Cardiac fibroblast (primary cell): Measurements from ENCODE around the gene TET1.
"Not testable (repeated sequence)": the region's sequence is repeated elsewhere in the genome, so short reads cannot be mapped to it uniquely, and the experiment has no call there.

ENCODE experiments used
- DNase-seq, 2 donors: peaks; one replicate each; pipeline versions ENCODE4 v3.0.0 to v3.0.0-alpha.2; 2010; ENCODE audit warnings: low read depth in 2 of 2
- H3K4me3 ChIP-seq, 2 donors: replicated peaks in 1 of 2; 1 replicate in 1 of 2; 2 replicates in 1 of 2; pipeline ENCODE4 v1.5.1; 2011; ENCODE audit warnings: low read depth in 2 of 2, low read length in 2 of 2, mild to moderate bottlenecking in 2 of 2, moderate library complexity in 1 of 2
- TF ChIP-seq, protein P1 (sequence below): IDR thresholded peaks from one replicate; pipeline ENCODE4 v1.5.1; 2011; ENCODE audit warnings: low read depth, mild to moderate bottlenecking, low read length, inconsistent platforms

The TET1 gene

DNA sequence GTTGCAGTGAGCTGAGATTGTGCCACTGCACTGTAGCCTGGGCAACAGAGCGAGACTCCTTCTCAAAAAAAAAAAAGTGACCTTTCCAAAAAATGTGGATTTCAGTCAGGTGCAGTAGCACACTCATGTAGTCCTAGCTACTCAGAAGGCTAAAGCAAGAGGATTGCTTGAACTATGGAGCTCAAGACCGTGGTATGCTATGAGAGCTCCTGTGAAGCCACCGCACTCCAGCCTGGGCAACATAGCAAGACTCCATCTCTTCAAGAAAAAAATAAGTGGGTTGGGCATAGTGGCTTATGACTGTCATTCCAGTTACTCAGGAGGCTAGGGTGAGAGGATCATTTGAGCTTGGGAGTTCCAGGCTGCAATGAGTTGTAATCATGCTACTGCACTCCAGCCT, 51.1 kb downstream of the TET1 start:
- DNase-seq: no peak
- no peak overlapping the region for H3K4me3 ChIP-seq
- TF ChIP-seq, protein P1, sequence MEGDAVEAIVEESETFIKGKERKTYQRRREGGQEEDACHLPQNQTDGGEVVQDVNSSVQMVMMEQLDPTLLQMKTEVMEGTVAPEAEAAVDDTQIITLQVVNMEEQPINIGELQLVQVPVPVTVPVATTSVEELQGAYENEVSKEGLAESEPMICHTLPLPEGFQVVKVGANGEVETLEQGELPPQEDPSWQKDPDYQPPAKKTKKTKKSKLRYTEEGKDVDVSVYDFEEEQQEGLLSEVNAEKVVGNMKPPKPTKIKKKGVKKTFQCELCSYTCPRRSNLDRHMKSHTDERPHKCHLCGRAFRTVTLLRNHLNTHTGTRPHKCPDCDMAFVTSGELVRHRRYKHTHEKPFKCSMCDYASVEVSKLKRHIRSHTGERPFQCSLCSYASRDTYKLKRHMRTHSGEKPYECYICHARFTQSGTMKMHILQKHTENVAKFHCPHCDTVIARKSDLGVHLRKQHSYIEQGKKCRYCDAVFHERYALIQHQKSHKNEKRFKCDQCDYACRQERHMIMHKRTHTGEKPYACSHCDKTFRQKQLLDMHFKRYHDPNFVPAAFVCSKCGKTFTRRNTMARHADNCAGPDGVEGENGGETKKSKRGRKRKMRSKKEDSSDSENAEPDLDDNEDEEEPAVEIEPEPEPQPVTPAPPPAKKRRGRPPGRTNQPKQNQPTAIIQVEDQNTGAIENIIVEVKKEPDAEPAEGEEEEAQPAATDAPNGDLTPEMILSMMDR: no peak

DNA sequence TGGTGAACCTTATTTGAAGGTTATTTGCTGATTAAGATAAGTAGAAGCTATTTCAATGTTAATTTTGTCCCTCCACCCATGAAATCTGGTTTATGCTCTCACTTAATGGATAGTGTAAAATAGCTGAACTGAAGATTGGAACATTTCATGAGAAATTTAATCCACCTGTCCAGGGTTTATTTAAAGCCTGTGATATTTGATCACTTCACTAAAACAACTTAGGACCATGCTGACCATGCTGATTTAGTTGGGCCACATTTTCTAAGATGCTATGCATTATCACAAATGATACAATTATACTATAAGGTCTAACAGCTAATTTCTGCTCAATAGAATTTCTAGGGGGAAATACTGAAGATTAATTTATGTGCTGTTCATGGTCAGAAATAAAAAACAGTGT, 53.8 kb downstream of the TET1 start:
- DNase-seq, H3K4me3 ChIP-seq: not testable (repeated sequence)

DNA sequence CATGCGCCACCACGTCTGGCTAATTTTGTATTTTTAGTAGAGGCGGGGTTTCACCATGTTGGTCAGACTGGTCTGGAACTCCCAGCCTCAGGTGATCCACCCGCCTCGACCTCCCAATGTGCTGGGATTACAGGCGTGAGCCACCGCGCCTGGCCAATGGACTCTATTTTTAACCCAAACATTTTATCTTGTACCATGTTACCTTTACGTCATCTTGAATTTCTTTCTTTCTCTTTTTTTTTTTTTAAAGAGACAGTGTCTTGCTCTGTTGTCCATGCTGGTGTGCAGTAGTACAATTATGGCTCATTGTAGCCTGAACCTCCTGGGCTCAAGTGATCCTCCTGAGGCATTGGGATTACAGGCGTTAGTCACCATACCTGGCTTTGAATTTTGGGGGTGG, 57.6 kb downstream of the TET1 start:
- not testable (repeated sequence) for DNase-seq, H3K4me3 ChIP-seq

DNA sequence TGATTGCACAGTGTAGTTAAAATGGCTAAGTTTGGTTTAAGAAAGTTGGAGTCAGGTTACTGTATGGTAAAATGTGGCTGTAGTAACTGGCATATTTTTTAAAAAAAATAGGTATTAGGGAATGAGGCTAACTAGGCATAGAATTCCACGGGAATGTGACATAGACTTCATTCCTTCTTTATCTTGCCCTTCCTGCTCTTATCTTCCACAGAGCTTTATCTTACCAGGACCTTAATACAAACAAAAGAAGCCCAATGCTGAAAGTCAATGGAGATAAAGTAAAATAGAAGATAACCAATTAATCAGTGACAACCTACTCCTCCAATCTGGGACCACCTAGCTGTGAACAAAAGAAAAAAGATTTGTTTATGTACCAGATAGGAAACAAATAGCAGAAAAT, 58.1 kb downstream of the TET1 start:
- DNase-seq: no peak
- TF ChIP-seq, protein P1: no peak
- H3K4me3 ChIP-seq: no peak overlapping the region

DNA sequence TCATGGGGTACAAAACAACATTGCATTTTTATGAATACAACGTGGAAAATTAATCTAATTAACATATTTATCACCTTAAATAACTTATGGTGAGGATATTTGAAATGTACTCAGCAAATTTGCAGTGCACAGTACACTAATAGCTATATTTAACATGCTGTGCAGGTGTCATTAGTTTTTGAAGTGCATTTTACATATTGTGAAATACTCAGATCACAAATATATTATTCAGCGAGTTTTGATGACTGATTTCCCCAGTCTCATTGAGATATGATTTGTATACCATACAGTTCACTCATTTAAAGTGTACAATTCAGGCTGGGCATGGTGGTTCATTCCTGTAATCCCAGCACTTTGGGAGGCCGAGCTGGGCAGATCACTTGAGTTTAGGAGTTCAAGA, 59.5 kb downstream of the TET1 start:
- TF ChIP-seq, protein P1: no peak
- no peak for DNase-seq
- no peak overlapping the region for H3K4me3 ChIP-seq

DNA sequence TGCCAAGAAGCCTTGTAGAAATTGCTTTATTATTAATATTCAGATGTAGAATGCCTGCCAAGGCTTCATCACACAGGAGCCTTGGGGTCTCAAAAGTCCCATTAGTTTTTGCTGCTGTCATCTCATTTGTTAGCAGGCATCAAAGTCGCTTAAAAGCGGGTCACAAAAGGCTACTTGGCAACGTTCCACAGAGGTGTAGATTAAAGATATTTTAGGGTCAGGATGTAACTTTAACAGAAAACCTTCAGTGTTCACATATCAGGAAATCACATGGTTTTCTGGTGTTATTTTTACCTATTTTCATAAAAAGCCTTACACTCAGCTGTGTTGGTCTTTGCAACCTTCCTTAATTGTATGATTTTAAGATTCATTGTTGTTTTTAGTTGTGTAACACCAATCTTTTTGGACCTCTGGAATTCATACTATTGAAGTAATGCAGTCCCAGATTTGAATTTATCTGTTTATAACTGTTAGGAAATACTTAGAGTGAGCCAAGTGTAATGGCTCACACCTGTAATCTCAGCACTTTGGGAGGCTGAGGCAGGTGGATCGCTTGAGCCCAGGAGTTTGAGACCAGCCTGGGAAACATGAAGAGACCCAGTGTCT, 65.3 kb downstream of the TET1 start:
- H3K4me3 ChIP-seq: no peak overlapping the region
- peak in 1 of 2 donors; percentile 12 for DNase-seq
- TF ChIP-seq, protein P1: no peak

DNA sequence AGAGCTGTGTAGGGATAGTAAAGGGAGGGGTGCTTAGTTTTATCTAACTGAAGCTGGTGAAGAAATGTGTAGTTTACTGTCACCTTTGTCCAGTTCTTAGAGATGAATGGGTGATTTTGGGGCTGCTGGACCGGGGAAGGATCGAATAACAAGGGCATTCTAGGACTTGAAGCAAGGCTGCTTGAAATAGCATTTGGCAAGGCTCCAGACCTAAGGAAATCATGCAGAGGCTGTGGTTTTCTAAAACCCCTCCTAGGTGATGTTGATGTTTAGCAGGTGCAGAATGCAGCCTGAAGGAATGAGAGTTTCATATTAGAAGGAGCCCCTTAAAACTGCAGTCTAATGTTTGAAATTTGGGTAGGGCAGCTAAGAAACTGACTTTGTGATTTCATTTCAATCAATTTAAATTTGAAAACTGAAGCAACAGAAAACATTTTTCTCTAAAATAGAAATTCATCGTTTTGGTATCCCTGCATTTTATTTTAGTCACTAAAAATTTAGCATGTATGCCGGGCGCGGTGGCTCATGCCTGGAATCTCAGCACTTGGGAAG, 68.5 kb downstream of the TET1 start:
- TF ChIP-seq, protein P1: no peak
- H3K4me3 ChIP-seq: no peak overlapping the region
- peak; percentile 18 to 48 for DNase-seq

DNA sequence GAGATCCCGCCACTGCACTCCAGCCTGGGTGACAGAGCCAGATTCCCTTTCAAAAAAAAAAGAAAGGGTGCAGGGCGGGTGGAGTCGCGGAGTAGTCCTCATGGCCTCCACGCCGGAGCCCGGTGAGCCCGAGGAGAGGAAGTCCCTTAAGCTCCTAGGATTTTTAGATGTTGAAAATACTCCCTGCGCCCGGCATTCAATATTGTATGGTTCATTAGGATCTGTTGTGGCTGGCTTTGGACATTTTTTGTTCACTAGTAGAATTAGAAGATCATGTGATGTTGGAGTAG, 72.1 kb downstream of the TET1 start:
- DNase-seq, H3K4me3 ChIP-seq: not testable (repeated sequence)
